Stimulated activated naive CD8-positive, alpha-beta T cell treated with anti-CD3 and anti-CD28 coated beads, Interleukin-15, Interleukin-2, amounts not matched to agents 100 ng/mL and 50 ng/mL, for 24 hours (primary cell): ENCODE data around the gene CRADD.

Experiments
- H3K27ac Mint-ChIP-seq: one replicate; pipeline ENCODE4 v1.8.0; 2021; ENCODE audit warnings: mild to moderate bottlenecking, mixed read lengths
- H3K27me3 Mint-ChIP-seq: one replicate; pipeline ENCODE4 v1.8.0; 2021; ENCODE audit warnings: mixed read lengths
- H3K36me3 Mint-ChIP-seq: one replicate; pipeline ENCODE4 v1.8.0; 2021; ENCODE audit warnings: low read depth, mixed read lengths
- H3K4me1 Mint-ChIP-seq: one replicate; pipeline ENCODE4 v1.8.0; 2021; ENCODE audit warnings: low read depth, mixed read lengths
- H3K4me3 Mint-ChIP-seq: one replicate; pipeline ENCODE4 v1.8.0; 2021; ENCODE audit warnings: mild to moderate bottlenecking, mixed read lengths
- H3K9me3 Mint-ChIP-seq: one replicate; pipeline ENCODE4 v1.8.0; 2021; ENCODE audit warnings: mixed read lengths

The CRADD gene

DNA sequence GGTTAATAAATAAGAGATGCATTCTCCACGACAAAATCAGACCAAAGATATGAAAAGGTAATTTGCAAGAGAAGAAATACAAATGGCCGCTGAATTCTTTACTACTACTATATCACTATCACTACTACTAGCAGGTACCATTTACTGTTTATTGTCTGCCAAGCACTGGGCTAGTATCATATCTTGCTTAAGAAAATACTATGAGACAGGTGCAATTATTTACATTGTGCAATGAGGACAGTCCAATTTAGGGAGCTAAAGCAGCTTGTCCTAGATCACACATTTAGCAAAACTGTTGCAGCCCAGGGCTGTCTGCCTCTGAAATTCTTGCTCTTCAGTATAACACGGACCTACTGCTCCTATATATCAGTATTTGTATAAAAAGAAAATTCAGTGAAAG lies 52.8 kb downstream of the CRADD start:
- Mint-ChIP-seq H3K4me3 (no peak overlapping the region), H3K9me3 (peaks cover 3% of the 10 kb centered on the region)

DNA sequence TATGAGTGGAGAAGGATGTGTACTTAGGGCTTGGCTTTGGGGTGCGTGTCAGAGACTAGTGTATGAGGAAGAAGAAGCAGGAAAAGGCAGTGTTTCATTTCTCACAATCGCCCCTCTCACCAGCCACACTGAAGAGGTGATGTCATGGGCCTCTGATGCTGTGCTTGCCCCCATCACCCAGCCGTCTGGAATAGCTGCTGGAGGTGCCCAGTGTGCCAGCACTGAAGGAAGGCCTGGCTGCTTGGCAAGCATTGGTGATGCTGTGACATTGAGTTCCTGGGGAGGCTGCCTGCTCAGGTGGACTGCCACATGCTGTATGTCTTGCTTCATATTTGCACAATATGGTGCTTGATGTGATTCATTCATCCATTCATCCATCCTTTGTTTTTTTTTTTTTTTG lies 56.2 kb downstream of the CRADD start:
- Mint-ChIP-seq H3K4me3 (no peak overlapping the region), H3K9me3 (no peaks in the 10 kb centered on the region), H3K27ac (no peak overlapping the region), H3K27me3 (no peaks in the 10 kb centered on the region), H3K36me3 (no peaks in the 10 kb centered on the region), H3K4me1 (peaks cover 5% of the 10 kb centered on the region)

More for the DNA sequence above, 52.8 kb downstream of the CRADD start:
- Mint-ChIP-seq H3K4me1 (no peaks in the 10 kb centered on the region), H3K27me3 (no peaks in the 10 kb centered on the region), H3K36me3 (no peaks in the 10 kb centered on the region), H3K27ac (no peak overlapping the region)

GRCh38 chr12:93733928-93734327 lies 56.8 kb downstream of the CRADD start:
- H3K27me3 Mint-ChIP-seq = no peaks in the 10 kb centered on the region
- H3K4me3 Mint-ChIP-seq = no peak overlapping the region
- peaks cover 11% of the 10 kb centered on the region for H3K4me1 Mint-ChIP-seq
- no peaks in the 10 kb centered on the region for H3K9me3 Mint-ChIP-seq
- no peaks in the 10 kb centered on the region for H3K36me3 Mint-ChIP-seq
- no peak overlapping the region for H3K27ac Mint-ChIP-seq

DNA sequence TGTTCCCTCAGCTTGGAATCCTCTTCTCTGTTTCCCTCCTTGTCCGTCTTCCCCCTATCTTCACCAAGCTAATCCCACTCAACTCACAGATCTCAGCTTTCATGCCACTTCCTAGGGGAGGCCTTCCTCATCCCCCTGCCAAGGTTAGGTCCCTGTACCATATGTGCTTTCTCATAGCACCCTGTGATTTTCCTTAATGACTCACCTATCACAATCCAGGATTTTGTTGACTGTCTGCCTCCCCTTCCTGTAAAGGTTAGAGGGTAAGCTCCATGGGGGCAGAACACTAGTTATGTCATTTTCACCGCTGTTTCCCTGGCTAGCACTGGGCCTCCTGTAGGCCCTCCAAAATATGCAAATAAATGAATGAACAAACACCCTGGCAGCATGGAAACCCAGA lies 57.6 kb downstream of the CRADD start:
- H3K36me3 Mint-ChIP-seq = no peaks in the 10 kb centered on the region
- H3K27me3 Mint-ChIP-seq = no peaks in the 10 kb centered on the region
- no peaks in the 10 kb centered on the region for H3K9me3 Mint-ChIP-seq
- H3K27ac Mint-ChIP-seq = no peak overlapping the region
- H3K4me1 Mint-ChIP-seq = peaks cover 13% of the 10 kb centered on the region
- no peak overlapping the region for H3K4me3 Mint-ChIP-seq

GRCh38 chr12:93736640-93737178 lies 59.5 kb downstream of the CRADD start:
- no peak overlapping the region for H3K4me3 Mint-ChIP-seq
- no peaks in the 10 kb centered on the region for H3K27me3 Mint-ChIP-seq
- H3K27ac Mint-ChIP-seq = no peak overlapping the region
- H3K36me3 Mint-ChIP-seq = no peaks in the 10 kb centered on the region
- peaks cover 24% of the 10 kb centered on the region for H3K4me1 Mint-ChIP-seq
- no peaks in the 10 kb centered on the region for H3K9me3 Mint-ChIP-seq

DNA sequence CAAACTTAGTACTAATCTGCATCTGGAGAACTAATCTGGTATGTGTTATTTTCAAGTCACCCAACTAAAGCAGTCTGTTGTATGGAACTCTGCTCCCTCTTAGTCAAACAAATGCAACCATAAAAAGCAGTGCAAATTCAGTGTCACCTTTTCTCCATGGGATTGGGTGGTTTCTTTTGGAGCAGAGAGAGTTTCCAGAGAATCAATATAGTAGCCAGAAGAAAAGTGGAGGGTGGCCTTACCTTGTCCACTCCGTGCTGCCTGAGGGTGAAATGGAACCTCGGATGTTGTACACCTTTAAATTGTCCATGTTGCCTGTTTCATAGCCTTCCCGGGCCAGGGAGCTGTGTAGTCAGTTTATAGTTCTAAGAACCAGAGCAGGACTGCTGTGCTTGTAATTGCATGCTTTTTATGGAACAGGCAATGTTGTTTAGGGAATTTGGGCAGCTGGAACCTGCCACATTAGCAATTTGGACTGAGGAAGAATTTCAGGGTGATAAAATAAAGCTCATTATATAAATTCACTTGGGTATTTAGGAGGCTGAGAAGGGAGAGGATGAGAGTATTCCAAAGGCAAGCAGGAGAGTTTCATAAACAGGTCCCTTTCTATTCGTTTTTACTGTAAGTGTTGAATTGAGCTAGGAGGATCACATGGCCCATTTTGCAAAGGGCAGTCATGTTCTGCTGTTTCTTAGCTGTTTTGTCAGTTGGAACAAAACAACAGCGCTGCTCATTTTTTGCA lies 60.5 kb downstream of the CRADD start:
- Mint-ChIP-seq H3K4me3 (no peak overlapping the region), H3K4me1 (peaks cover 29% of the 10 kb centered on the region), H3K27me3 (no peaks in the 10 kb centered on the region), H3K9me3 (no peaks in the 10 kb centered on the region), H3K36me3 (no peaks in the 10 kb centered on the region), H3K27ac (no peak overlapping the region)

DNA sequence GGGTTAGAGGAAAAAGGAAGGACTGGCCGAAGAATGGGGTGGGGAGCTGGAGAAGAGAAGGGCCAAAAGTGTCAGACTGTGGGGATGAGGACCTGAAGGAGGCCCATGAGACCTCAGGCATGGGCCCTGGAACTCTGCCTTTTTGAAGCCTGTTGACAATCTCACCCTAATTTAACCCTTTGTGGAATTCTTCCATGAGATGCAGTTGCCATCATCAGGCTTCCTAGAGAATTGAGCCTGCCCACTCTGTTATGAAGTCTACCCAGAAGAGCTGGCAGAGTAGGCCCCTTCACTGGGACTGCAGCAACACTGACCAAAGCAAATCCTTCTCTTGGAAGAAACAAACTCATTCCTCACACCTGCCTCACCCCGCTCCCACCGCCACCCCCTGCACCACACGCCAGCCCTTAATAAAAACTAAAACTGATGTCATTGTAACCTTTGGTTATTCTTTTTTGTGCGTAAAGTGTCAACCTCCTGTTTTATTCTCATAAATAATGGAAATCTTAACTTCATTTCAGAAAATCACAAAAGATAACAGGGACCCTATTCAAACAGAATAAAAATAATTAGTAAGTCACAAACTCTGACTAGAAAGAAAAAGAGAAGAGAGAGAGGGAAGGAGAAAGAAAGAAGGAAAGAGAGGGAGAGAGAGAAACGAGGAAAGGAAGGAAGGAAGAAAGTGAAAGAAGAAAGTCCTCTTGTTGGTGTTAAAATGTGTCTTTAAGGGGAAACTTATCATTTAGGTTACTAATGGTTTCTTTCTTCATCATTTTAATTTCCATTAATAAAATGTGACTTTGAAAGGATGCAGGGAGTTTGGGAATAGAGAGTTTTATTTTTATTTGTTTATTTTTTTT lies 61.3 kb downstream of the CRADD start:
- Mint-ChIP-seq H3K36me3 (no peaks in the 10 kb centered on the region), H3K27ac (no peak overlapping the region), H3K4me3 (no peak overlapping the region), H3K4me1 (peaks cover 31% of the 10 kb centered on the region), H3K27me3 (no peaks in the 10 kb centered on the region), H3K9me3 (no peaks in the 10 kb centered on the region)

- Mint-ChIP-seq H3K9me3 (no peaks in the 10 kb centered on the region), H3K27me3 (no peaks in the 10 kb centered on the region), H3K36me3 (no peaks in the 10 kb centered on the region), H3K4me1 (peaks cover 40% of the 10 kb centered on the region), H3K4me3 (peak overlapping the region; percentile 81), H3K27ac (no peak overlapping the region)
These were observed 63.6 kb downstream of the CRADD start for GRCh38 chr12:93740751-93741150.

DNA sequence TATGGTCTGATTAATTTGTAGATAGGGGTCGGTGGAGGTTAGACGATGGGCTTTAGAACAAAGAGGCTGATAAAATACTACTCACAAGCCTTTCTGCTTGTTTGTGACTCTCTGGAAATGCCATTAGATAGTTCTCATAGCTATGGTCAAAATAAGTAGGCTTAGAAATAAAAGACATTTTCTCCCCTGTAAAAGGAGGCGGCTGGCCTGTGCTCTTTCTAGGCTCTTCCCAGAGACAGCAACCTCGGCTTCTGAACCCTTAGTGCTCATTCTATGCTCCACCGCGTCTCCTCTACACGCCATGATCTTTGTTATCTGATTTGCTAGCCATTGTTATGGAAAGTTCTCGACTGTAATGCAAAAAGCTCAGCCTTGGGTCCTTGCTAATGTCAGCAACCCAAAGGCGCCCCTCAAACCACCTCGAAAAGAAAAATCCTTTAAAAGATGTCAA lies 64.5 kb downstream of the CRADD start:
- no peaks in the 10 kb centered on the region for H3K9me3 Mint-ChIP-seq
- no peaks in the 10 kb centered on the region for H3K36me3 Mint-ChIP-seq
- peak overlapping the region; percentile 76 for H3K27ac Mint-ChIP-seq
- peak overlapping the region; percentile 81 for H3K4me3 Mint-ChIP-seq
- no peaks in the 10 kb centered on the region for H3K27me3 Mint-ChIP-seq
- peaks cover 43% of the 10 kb centered on the region for H3K4me1 Mint-ChIP-seq

DNA sequence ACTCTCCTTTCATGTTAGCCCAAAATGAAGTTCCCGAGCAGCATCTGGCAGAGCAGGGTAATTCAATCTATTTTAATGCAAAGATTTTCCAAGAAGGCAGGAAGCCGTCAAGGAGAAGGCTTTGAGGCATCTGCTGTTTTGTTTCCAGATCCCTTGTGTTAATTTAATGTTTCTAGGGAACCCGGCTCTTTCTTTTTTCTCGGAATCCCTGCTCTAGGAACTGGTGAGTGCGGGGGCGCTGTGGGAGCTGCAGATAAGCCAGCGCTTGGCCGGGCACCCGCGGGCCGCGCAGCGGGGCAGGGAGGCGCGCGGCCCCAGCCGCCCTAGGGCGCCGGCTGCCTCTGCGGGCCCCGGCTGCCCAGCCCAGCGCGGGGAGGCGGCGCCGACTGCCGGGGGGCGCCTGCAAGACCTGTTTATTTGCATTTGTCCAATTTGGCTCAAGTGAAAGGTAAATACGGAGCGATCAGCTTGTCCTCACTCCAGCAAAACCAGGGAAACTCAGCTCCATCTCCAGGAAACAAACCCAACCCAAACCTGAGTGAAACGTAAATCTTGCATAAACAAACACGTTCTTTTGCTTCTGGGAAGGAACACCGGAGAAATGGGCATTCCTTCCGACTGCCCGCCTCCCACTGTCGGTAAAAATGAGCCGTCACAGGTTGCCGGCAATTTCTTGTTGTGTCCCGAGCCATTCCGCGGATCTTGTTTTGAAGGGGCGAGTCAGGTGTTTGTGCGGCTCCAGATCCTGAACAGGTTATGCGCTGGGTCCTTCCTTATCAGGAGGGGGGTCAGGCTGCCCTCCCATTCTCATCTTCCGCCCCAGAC lies 65.1 kb downstream of the CRADD start:
- Mint-ChIP-seq H3K27me3 (no peaks in the 10 kb centered on the region), H3K4me3 (peak overlapping the region; percentile 81), H3K4me1 (peaks cover 43% of the 10 kb centered on the region), H3K9me3 (no peaks in the 10 kb centered on the region), H3K36me3 (no peaks in the 10 kb centered on the region), H3K27ac (peak overlapping the region; percentile 76)

DNA sequence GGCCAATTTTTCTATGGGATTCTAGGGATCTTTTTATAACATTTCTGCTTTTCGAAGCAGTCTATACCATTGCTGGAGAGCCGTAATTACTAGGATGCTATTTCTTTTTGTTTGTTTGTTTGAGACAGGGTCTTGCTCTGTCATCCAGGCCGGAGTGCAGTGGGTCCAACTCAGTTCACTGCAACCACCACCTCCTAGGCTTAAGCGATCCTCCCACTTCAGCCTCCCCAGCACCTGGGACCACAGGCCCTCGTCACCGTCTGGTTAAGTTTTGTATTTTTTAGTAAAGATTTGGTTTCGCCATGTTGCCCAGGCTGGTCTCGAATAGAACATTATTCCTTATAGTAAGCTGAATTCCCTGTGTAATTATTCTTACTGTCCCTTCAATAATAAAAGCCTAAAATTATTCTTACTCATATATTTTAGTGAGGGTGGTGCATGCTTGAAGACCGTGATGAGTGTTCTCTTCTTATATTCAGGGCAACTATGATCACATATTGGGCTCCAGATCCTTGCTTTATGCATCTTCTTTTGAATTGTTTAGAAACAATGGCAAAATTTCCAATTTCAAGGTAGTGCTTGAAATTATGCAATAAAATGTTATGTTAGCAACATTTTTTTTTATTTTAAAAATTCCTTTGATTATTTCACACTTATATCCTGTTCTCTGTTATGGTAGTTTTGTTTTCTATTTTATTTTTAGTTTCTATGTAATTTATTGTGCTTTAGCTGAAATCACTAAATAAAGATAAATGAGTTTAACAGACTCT lies 66.2 kb downstream of the CRADD start:
- H3K9me3 Mint-ChIP-seq = no peaks in the 10 kb centered on the region
- H3K4me1 Mint-ChIP-seq = peaks cover 38% of the 10 kb centered on the region
- H3K27me3 Mint-ChIP-seq = no peaks in the 10 kb centered on the region
- no peaks in the 10 kb centered on the region for H3K36me3 Mint-ChIP-seq
- no peak overlapping the region for H3K27ac Mint-ChIP-seq
- H3K4me3 Mint-ChIP-seq = peak overlapping the region; percentile 81

DNA sequence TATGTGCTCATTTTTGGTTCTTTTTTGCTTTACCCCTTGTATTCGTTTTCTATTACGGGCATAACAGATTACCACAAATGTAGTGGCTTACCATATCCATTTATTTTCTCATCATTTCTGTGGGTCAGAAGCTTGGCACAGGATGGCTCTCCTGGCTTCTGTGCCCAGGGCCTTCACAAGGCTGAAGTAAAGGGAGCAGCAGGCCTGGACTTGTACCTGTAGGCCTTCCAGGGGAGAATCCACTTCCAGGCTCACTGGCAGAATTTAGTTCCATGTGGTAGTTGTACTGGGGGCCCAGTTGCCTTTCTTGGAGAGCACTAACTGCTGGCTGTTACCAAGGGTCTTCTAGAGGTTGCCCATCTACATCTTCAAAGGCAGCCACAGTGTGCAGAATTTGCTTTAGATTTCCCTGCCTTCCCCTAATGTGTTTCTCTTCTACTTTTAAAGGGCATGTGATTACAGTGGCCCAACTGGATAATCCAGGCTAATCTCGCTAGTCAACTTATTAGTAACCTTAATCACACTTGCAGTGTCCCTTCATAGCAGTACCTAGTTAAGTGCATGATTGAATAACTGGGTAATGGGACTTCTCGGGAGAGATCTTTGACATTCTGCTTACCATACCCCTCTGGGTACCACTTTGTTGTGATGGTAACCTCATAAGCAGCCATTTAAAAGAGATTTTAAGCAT lies 67.0 kb downstream of the CRADD start:
- H3K4me1 Mint-ChIP-seq = peaks cover 31% of the 10 kb centered on the region
- no peaks in the 10 kb centered on the region for H3K36me3 Mint-ChIP-seq
- no peaks in the 10 kb centered on the region for H3K27me3 Mint-ChIP-seq
- H3K4me3 Mint-ChIP-seq = no peak overlapping the region
- no peak overlapping the region for H3K27ac Mint-ChIP-seq
- no peaks in the 10 kb centered on the region for H3K9me3 Mint-ChIP-seq

DNA sequence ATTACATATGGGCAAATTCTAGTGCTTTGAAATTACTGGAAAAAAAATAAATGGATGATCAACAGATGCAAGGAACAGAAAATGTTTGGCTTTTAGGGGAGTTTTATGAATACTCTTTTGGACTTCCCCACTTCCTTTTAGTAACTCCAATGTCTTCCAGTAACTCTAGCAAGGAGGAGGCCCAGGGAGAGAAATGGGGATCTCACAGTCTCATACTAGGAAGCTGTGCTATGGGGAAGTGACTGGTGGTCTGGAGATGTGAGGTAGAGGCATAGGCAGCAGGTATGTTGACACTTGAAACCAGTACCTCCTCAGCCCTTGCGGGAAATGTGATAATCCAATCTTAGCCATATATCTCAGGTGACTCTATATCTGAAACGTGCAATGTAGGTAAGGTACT lies 68.1 kb downstream of the CRADD start:
- no peaks in the 10 kb centered on the region for H3K36me3 Mint-ChIP-seq
- H3K4me1 Mint-ChIP-seq = peaks cover 31% of the 10 kb centered on the region
- H3K9me3 Mint-ChIP-seq = no peaks in the 10 kb centered on the region
- no peak overlapping the region for H3K4me3 Mint-ChIP-seq
- H3K27me3 Mint-ChIP-seq = no peaks in the 10 kb centered on the region
- H3K27ac Mint-ChIP-seq = no peak overlapping the region
